HEK293 (cell line): ENCODE results near the gene MED13L.

Source experiments
- ZBTB21 ChIP-seq: fragments of 450-650 bp; formaldehyde crosslinking; IDR thresholded peaks from 2 replicates; pipeline ENCODE4 v1.5.1; 2017; ENCODE audit warnings: missing biosample characterization, missing genetic modification characterization
- ZNF223 ChIP-seq: fragments of 450-650 bp; formaldehyde crosslinking; IDR thresholded peaks from 2 replicates; pipeline ENCODE4 v1.5.1; 2016; ENCODE audit warnings: missing biosample characterization, missing genetic modification characterization
- TF ChIP-seq, protein P1 (sequence below): fragments of 450-650 bp; formaldehyde crosslinking; IDR thresholded peaks from 2 replicates; pipeline ENCODE4 v1.5.1; 2016; ENCODE audit warnings: missing biosample characterization, missing genetic modification characterization

GRCh38 chr12:115926037-115926670 lies 351.3 kb downstream of the MED13L start:
- TF ChIP-seq ZBTB21 (tag by site-specific recombination), result no peak
- TF ChIP-seq ZNF223 (tag by site-specific recombination), result no peak
- TF ChIP-seq, protein P1, sequence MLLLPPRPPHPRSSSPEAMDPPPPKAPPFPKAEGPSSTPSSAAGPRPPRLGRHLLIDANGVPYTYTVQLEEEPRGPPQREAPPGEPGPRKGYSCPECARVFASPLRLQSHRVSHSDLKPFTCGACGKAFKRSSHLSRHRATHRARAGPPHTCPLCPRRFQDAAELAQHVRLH (tag by site-specific recombination), result no peak
